ENCODE measurements around the gene POLA1.

GRCh38 chrX:24956828-24957227, 263.1 kb downstream of the POLA1 start:
- TF ChIP-seq CTCF (IDR thresholded peaks at IDR 0.05), result no peak
- TF ChIP-seq EP300 (IDR thresholded peaks at IDR 0.05; ENCODE audit: low read depth), result no peak
- TF ChIP-seq POLR2AphosphoS5 (IDR thresholded peaks at IDR 0.05), result no peak

Measured in transverse colon (tissue), 4 donors.